Left forelimb (tissue), 1 donor: ENCODE results near the gene FBXO15.

Source experiments
- DNase-seq: peaks from one replicate; pipeline ENCODE4 v3.0.0-alpha.2; 2018; ENCODE audit warnings: low spot score

The FBXO15 gene

DNA sequence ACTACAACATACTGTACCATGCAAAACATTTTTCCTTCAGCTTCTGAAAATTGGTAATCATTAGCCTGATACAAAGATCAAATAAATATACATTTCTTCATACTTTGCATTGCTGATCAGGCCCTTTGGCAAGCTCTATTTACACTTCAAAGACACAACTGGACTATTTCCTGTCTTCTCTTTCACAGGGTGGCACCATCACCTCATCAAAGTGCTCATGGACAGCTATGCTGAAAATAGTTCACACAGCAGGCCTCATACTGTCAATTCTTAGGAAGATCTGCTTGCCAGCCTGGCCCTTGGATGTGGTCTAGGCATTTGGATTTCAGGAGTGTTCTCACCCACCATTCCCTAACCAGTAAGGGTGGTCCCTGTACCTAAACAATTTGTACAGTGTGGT, 33.9 kb downstream of the FBXO15 start:
- DNase-seq, result no peak

DNA sequence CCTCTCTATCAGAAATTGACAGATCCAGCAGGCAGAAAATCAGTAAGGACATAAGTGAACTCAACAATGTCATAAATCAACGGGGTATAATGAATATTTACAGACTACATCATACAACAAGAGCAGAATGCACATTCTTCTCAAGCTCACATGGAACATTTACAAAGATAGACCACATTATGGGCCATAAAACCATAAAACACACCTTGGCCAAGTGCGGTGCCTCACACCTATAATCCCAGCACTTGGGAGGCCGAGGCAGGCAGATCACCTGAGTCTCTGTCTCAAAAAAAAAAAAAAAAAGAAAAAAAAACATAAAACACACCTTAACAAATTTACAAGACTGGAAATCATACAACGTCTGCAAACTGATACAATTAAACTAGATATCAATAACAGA, 36.7 kb downstream of the FBXO15 start:
- DNase-seq, result no peak

- no peak for DNase-seq
These were observed 37.5 kb downstream of the FBXO15 start for GRCh38 chr18:74110149-74110548.

DNA sequence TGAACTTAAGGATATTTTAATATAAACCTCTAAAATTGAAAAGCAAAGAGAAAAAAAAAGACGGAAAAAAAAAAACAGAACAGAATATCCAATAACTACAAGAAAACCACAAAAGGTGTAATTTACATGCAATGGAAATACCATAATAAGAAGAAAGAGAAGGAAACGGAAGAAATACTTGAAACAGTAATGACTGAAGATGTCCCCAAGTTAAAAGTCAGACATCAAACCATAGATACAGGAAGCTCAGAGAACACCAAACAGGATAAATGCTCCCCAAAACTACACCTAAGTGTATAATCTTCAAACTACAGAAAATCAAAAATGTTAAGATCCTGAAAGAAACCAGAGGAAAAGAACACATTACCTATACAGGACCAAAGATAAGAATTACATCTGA, 39.2 kb downstream of the FBXO15 start:
- DNase-seq, result no peak

DNA sequence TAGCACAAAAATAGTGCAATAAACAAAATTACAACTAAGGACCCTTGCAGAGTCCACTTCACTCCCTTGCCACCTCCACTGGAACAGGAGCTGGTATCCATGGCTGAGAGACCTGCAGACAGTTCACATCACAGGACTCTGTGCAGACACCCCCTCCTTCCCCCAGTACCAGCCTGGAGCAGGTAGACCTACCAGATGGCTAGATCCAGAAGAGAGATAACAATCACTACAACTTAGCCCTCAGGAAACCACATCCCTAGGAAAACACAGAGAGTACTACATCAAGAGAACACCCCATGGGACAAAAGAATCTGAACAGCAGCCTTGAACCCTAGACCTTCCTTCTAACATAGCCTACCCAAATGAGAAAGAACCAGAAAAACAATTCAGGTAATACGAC, 49.8 kb downstream of the FBXO15 start:
- no peak for DNase-seq

DNA sequence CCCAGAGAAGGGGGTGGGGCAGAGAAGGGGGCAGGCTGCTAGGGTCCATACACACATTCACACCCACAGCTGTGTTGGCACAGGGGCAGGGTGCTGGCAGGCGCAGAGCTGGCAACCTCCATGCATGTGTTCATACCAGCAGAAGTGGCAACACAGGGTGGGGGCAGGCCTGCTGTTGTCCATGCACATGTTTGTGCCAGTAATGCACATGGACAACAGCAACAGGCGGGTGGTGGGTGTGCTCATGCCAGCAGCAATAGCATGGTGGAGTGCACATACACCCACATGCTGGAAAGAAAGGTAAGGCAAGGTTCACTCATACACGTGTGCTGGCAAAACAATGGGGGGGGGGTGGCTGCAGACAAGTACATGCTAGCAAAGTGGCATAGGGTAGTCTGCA, 54.7 kb downstream of the FBXO15 start:
- no peak for DNase-seq

GRCh38 chr18:74084184-74084855, 63.3 kb downstream of the FBXO15 start:
- DNase-seq, result no peak

DNA sequence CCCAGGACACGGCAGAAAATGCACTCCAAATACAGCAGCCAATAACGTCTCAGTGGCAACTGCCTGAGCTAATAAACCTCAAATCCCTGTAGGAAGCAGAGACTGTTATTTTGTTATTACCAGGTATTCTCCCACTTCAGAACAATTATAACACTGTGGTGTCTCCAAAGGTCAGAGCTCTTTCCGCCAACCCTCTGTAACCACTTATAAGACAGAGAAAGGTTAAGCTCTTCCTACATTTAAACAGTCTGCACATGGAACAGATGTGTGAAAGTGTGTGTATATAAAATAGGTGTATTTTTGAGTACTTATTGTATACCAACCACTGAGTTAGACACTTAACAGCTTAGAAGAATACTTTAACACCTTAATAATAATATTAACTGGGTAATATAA, 64.1 kb downstream of the FBXO15 start:
- DNase-seq, result no peak

DNA sequence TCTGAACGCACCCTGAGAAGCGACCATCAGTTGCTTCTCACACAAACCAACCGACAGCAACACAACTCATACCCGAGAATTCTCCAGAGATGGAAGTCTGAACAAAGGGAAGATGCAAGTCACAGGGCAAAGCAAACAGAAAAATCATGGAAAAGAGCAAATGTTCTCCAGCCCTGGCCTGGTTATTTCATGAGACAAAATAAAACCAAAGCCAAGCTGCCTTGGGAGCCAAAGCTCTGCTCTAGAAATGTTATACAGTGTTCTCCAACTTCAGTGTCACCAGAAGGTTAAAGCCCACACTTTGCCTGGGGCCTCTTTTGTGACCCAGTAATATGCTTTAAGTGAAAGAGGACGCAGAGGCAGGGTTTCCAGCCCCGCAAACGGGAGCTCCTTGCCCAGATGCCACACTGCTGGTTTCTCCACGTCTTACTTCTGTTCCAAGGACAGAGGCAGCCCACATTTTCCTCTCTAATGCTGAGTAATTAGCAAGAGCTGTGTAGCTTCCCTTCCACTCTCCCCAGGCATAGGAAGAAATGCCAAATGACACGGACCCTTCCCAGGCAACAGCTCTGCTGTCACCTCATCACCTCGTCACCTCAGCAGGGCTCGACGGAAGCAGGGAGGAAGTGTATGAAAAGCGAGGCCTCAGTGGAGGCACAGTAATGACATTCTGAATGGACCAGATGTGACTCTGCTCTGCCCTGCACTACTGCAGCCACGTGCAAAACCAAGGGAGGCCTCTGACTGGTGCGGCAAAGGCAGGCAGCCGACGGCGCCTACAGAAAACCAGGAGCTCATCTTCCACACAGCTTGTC, 64.7 kb downstream of the FBXO15 start:
- DNase-seq, result no peak

GRCh38 chr18:74081966-74082741, 65.5 kb downstream of the FBXO15 start:
- DNase-seq, result no peak

DNA sequence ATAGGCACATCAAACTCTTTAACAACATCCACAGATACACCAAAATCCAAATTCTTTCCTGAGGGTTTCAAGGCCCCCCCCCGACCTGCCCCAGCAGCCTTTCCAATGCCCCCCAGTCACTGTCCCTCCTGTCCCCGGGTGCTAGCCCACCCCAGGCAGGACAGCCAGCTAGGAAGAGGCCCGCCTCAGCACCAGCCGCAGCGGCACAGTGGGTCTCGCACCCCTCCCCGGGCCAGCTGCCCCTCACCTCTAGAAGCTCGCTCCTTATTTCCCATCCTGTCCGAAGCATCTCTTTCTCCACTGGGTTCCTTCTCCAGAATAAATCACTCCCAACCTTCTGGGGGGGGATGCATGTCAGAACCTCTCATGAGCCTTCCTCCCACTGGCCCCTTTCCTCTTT, 69.4 kb downstream of the FBXO15 start:
- DNase-seq, result no peak

DNA sequence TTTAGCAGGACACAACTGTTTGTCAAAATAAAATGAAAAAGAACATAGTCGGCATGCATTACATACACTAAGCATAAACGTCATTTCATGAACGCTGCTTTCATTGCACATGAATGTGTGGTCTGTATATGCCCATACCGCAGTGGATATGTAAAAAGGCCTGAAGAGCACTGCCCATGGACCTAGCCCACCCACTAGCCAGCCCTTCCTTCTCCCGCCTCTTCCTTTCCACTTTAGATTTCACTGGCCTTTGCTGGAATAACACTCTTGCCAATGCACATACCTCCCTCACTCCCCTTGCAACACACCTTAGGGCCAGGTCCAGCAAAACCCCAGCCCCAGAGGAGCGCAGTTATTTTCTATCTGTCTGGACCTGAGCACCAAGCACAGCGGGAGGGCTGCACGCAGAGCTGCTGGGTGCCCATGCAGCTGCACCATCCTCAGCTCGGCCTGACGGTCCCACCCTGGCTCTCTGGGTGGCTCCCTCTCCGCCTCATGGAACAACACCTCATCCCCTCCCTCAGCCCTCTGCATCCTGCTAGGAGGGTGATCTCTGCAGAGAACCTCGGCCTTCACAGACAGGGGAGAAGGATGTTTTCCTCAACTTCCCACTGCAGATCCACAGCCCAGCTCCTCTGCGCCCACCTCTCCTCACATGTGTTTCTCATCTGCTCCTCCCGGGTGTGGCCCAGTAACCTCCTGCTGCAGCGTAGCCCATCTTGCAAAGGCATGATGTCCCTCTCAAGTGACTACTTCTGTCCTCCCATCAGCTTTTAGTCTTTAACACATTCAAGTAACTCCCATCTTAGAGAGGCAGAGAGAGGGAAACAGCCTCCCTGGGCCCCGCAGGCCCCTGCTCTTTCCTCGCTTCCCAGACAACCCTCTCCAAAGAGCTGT, 72.7 kb downstream of the FBXO15 start:
- DNase-seq, result no peak

DNA sequence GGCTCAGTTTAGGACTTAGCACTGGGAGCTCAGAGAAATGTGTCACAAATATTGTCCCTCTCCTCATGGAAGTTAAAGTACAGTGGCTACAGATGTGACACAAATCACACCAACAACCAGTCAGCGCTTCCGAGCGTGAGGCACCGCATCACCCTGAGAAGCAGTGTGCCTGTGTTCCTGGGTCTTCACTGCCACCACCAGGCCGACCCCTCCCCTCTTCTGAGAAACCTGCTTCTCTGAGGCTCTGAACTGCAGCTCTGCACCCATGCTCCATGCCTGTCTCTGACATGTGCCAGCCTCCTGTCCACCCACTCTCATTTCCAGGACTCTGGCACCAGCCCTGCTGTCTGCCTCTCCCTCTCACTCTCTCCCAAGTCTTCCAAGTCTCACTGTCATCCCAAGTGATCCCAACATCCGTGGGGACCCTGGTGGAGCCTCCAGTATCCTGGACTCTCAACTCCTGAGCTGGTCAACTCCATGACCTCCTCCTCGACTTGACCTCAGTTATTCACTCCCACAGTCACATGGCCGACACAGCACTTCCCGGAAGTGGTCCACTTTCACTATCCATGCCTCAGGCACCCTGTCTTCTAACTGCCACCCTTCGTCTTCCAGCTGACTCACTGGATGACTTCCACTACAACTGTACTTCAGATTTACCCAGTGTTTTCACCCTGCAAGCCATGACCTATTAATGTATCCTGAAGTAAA, 73.5 kb downstream of the FBXO15 start:
- no peak for DNase-seq

GRCh38 chr18:74069178-74070050, 78.2 kb downstream of the FBXO15 start:
- DNase-seq, result no peak

- no peak for DNase-seq
These were observed 79.3 kb downstream of the FBXO15 start for GRCh38 chr18:74068296-74068695.

DNA sequence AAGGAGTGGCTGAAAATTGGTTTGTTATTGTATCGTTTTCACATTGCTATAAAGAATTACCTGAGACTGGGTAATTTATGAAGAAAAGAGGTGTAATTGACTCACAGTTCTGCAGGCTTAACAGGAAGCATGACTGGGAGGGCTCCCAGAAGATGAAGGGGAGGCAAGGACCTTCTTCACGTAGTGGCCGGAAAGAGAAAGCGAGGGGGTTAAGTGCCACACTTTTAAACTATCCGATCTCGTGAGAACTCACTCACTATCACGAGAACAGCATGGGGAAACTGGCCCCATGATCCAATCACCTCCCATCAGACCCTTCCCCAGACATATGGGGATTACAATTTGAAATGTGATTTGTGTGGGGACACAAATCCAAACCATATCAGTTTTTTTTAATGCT, 81.6 kb downstream of the FBXO15 start:
- DNase-seq, result no peak

DNA sequence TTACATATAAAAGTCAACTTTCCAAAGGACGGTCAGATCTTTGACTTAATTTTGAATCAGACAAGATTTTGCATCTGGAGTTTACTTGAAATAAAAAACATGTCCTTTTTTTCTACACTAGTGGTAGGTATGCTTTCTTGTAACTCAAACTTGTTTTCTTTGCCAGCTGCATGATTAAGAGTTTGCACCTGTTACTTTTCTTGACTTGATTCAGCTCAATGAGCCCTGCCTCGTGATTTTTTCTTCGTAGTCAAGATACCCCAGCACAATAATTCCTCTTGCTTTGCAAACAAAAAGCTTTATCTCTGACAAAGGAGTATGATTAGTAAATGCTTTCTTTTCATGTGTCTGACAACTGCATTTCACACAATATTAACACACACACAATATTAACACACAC, 82.3 kb downstream of the FBXO15 start:
- no peak for DNase-seq

- no peak for DNase-seq
These were observed 83.1 kb downstream of the FBXO15 start for GRCh38 chr18:74064510-74064909.

DNA sequence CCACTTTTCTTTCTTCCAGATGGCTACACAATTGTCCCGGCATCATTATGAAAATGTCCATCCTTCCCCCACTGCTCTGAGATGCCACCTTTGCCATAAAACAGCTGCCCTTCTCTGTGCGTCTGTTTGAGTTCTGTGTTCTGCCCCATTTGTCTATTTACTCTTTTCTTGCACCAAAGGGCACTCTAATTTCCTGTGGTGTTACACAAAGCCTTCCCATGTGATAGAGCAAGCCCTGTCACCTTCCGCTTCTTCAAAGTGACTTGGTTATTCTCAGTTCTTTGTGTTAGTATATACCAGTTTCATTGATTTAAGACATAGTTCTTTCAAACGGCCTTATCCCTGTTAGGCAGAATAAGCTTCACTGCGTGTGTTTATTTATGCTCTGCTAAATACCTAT, 84.1 kb downstream of the FBXO15 start:
- DNase-seq, result no peak

DNA sequence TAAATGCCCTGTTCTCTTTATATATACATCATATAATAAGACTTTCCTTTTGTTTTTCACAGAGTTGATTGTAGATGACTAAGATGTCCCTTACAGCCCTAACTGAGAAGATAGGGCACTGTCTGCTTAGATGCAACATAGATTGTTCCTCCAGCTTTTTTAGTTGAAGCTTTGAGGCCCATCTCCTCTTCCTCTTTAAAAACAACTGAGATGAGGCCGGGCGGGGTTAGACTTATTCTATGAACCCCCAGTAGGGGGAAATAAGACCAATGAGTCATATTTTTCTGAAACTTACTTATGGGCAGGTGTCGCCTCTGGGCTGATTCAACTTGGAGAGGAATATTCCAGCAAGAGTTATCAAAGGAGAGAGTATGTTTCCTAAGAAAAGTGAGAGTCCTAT, 84.6 kb downstream of the FBXO15 start:
- DNase-seq, result no peak
